HG02763 (cell line): Measurements from ENCODE around the gene NEU4.
"Not testable (repeated sequence)": the region's sequence is repeated elsewhere in the genome, so short reads cannot be mapped to it uniquely, and the experiment has no call there.

Experiments used
- ATAC-seq: cut with Tn5 transposase; IDR thresholded peaks from one replicate; pipeline ENCODE4 v1.9.1; 2021; ENCODE audit warnings: mild to moderate bottlenecking, moderate library complexity; ENCODE audit not compliant: unreplicated experiment

The NEU4 gene

GRCh38 chr2:241811952-241812729 lies 3.1 kb downstream of the NEU4 start:
- ATAC-seq = no peak

- ATAC-seq = no peak
Observed at GRCh38 chr2:241812730-241813643, 4.0 kb downstream of the NEU4 start.

GRCh38 chr2:241813644-241814392 lies 4.8 kb downstream of the NEU4 start:
- no peak for ATAC-seq

GRCh38 chr2:241814393-241814642 lies 5.3 kb downstream of the NEU4 start:
- no peak for ATAC-seq

GRCh38 chr2:241814643-241815476 lies 5.9 kb downstream of the NEU4 start:
- no peak for ATAC-seq

- no peak for ATAC-seq
Observed at GRCh38 chr2:241815477-241816430, 6.8 kb downstream of the NEU4 start.

- ATAC-seq = no peak
Observed at GRCh38 chr2:241816431-241817121, 7.6 kb downstream of the NEU4 start.

- ATAC-seq = no peak
Observed at GRCh38 chr2:241817126-241817820, 8.3 kb downstream of the NEU4 start.

GRCh38 chr2:241817821-241818215 lies 8.8 kb downstream of the NEU4 start:
- ATAC-seq = not testable (repeated sequence)

- no peak for ATAC-seq
Observed at GRCh38 chr2:241818229-241818942, 9.4 kb downstream of the NEU4 start.

- ATAC-seq = no peak
Observed at GRCh38 chr2:241818943-241819270, 9.9 kb downstream of the NEU4 start.

GRCh38 chr2:241819947-241820624 lies 11.1 kb downstream of the NEU4 start:
- not testable (repeated sequence) for ATAC-seq

GRCh38 chr2:241820625-241821384 lies 11.8 kb downstream of the NEU4 start:
- ATAC-seq = no peak

GRCh38 chr2:241821460-241822263 lies 12.7 kb downstream of the NEU4 start:
- ATAC-seq = no peak

- ATAC-seq = no peak
Observed at GRCh38 chr2:241822264-241822623, 13.3 kb downstream of the NEU4 start.
